GM06990 (cell line): ENCODE results near the gene LRP5.

ENCODE experiments used
- DNase-seq: peaks from one replicate; pipeline ENCODE4 v3.0.0-alpha.2; 2011; ENCODE audit not compliant: insufficient read length; ENCODE audit errors: extremely low read depth
- H3K27me3 ChIP-seq: replicated peaks from 2 replicates; pipeline ENCODE4 v1.6.0; 2011; ENCODE audit warnings: low read length; ENCODE audit not compliant: control insufficient read depth, insufficient read depth
- H3K36me3 ChIP-seq: 2 replicates; pipeline ENCODE4 v1.5.1; 2011; ENCODE audit warnings: low read length; ENCODE audit not compliant: control insufficient read depth, insufficient read depth
- H3K4me3 ChIP-seq: replicated peaks from 2 replicates; pipeline ENCODE4 v1.5.1; 2011; ENCODE audit warnings: low read depth, mild to moderate bottlenecking, control low read depth, low read length
- CTCF ChIP-seq: IDR thresholded peaks from 2 replicates; pipeline ENCODE4 v1.5.1; 2011; ENCODE audit warnings: low read length, control low read depth, mild to moderate bottlenecking, inconsistent platforms; ENCODE audit not compliant: insufficient read depth, poor library complexity, severe bottlenecking

LRP5 gene

GRCh38 chr11:68439355-68440065, 127.1 kb downstream of the LRP5 start:
- no peaks in the 10 kb centered on the region for H3K27me3 ChIP-seq
- H3K36me3 ChIP-seq, result peaks cover 6% of the 10 kb centered on the region
- no peak for DNase-seq
- no peak for TF ChIP-seq CTCF
- H3K4me3 ChIP-seq, result no peak overlapping the region

GRCh38 chr11:68440224-68440623, 127.8 kb downstream of the LRP5 start:
- no peak for TF ChIP-seq CTCF
- DNase-seq, result no peak
- Histone ChIP-seq H3K36me3 (peaks cover 6% of the 10 kb centered on the region), H3K4me3 (no peak overlapping the region), H3K27me3 (no peaks in the 10 kb centered on the region)

- Histone ChIP-seq H3K27me3 (no peaks in the 10 kb centered on the region), H3K4me3 (no peak overlapping the region)
- DNase-seq, result no peak
Observed at GRCh38 chr11:68441466-68442230, 129.3 kb downstream of the LRP5 start.

GRCh38 chr11:68442433-68442832, 130.0 kb downstream of the LRP5 start:
- TF ChIP-seq CTCF, result no peak
- Histone ChIP-seq H3K27me3 (no peaks in the 10 kb centered on the region), H3K4me3 (no peak overlapping the region), H3K36me3 (peaks cover 4% of the 10 kb centered on the region)
- no peak for DNase-seq

More at GRCh38 chr11:68441466-68442230, 129.3 kb downstream of the LRP5 start:
- H3K36me3 ChIP-seq, result peaks cover 6% of the 10 kb centered on the region
- no peak for TF ChIP-seq CTCF

- Histone ChIP-seq H3K4me3 (no peak overlapping the region), H3K27me3 (no peaks in the 10 kb centered on the region), H3K36me3 (peaks cover 2% of the 10 kb centered on the region)
- DNase-seq, result no peak
- TF ChIP-seq CTCF, result no peak
Observed at GRCh38 chr11:68444566-68444965, 132.2 kb downstream of the LRP5 start.
